ENCODE measurements around the gene PLXDC1. TPM values are rescaled to one million over a fixed set of nuclear protein-coding genes. Genes with fewer than 3 reads are reported as not detected.

The PLXDC1 gene
- total and polyA plus RNA-seq, 2 experiments from 2014 or later, result 0.28 to 0.91 TPM

DNA sequence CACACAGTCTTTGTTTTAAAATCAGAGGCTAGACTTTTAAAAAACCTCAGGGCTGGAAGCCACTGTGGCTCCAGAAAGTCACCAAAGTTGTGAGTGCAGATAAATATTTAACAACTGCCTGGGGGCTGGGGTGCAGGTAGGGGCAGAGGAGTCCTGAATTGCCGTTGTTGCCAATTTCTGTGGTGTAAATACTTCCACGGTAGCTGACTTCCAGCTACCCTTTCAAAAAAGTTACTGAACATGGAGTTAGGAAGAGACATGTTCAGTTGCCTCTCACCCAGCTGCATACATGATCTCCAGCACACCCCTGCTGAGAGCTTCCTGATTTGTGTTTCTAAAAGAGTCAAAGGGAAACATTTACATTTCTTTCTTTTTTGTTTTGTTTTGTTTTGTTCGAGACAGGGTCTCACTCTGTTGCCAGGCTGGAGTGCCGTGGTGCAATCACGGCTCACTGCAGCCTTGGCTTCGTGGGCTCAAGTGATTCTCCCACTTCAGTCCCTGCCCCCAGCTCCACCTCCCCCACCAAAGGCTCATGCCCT, 58.7 kb downstream of the PLXDC1 start:
- Histone ChIP-seq H3K27ac (ENCODE audit: low read depth) (no peak overlapping the region), H3K4me3 (no peak overlapping the region), H3F3A (replicated peaks; ENCODE audit: low read depth) (no peaks in the 10 kb centered on the region), H3K4me1 (ENCODE audit: insufficient read depth) (no peaks in the 10 kb centered on the region), H2AFZ (no peak overlapping the region), H3K9me2 (ENCODE audit: insufficient read depth) (no peaks in the 10 kb centered on the region), H3K79me2 (replicated peaks; ENCODE audit: insufficient read depth) (no peaks in the 10 kb centered on the region), H3K36me3 (ENCODE audit: insufficient read depth) (no peaks in the 10 kb centered on the region), H3K27me3 (ENCODE audit: insufficient read depth) (no peaks in the 10 kb centered on the region), H3K4me2 (no peak overlapping the region), H4K20me1 (replicated peaks; ENCODE audit: insufficient read depth) (no peaks in the 10 kb centered on the region)
- Mint-ChIP-seq H3K27me3 (ENCODE audit: insufficient read depth, low read depth, poor library complexity) (no peaks in the 10 kb centered on the region), H3K4me3 (no peak overlapping the region), H3K4me1 (peaks cover 21% of the 10 kb centered on the region), H3K27ac (0 out of 2 replicates have a peak overlapping the region, but pooled peaks have one; percentile 48), H3K36me3 (ENCODE audit: low read depth) (no peaks in the 10 kb centered on the region), H3K9me3 (no peaks in the 10 kb centered on the region; the same call in 2 of the 3 replicates)
- TF ChIP-seq, protein P1, sequence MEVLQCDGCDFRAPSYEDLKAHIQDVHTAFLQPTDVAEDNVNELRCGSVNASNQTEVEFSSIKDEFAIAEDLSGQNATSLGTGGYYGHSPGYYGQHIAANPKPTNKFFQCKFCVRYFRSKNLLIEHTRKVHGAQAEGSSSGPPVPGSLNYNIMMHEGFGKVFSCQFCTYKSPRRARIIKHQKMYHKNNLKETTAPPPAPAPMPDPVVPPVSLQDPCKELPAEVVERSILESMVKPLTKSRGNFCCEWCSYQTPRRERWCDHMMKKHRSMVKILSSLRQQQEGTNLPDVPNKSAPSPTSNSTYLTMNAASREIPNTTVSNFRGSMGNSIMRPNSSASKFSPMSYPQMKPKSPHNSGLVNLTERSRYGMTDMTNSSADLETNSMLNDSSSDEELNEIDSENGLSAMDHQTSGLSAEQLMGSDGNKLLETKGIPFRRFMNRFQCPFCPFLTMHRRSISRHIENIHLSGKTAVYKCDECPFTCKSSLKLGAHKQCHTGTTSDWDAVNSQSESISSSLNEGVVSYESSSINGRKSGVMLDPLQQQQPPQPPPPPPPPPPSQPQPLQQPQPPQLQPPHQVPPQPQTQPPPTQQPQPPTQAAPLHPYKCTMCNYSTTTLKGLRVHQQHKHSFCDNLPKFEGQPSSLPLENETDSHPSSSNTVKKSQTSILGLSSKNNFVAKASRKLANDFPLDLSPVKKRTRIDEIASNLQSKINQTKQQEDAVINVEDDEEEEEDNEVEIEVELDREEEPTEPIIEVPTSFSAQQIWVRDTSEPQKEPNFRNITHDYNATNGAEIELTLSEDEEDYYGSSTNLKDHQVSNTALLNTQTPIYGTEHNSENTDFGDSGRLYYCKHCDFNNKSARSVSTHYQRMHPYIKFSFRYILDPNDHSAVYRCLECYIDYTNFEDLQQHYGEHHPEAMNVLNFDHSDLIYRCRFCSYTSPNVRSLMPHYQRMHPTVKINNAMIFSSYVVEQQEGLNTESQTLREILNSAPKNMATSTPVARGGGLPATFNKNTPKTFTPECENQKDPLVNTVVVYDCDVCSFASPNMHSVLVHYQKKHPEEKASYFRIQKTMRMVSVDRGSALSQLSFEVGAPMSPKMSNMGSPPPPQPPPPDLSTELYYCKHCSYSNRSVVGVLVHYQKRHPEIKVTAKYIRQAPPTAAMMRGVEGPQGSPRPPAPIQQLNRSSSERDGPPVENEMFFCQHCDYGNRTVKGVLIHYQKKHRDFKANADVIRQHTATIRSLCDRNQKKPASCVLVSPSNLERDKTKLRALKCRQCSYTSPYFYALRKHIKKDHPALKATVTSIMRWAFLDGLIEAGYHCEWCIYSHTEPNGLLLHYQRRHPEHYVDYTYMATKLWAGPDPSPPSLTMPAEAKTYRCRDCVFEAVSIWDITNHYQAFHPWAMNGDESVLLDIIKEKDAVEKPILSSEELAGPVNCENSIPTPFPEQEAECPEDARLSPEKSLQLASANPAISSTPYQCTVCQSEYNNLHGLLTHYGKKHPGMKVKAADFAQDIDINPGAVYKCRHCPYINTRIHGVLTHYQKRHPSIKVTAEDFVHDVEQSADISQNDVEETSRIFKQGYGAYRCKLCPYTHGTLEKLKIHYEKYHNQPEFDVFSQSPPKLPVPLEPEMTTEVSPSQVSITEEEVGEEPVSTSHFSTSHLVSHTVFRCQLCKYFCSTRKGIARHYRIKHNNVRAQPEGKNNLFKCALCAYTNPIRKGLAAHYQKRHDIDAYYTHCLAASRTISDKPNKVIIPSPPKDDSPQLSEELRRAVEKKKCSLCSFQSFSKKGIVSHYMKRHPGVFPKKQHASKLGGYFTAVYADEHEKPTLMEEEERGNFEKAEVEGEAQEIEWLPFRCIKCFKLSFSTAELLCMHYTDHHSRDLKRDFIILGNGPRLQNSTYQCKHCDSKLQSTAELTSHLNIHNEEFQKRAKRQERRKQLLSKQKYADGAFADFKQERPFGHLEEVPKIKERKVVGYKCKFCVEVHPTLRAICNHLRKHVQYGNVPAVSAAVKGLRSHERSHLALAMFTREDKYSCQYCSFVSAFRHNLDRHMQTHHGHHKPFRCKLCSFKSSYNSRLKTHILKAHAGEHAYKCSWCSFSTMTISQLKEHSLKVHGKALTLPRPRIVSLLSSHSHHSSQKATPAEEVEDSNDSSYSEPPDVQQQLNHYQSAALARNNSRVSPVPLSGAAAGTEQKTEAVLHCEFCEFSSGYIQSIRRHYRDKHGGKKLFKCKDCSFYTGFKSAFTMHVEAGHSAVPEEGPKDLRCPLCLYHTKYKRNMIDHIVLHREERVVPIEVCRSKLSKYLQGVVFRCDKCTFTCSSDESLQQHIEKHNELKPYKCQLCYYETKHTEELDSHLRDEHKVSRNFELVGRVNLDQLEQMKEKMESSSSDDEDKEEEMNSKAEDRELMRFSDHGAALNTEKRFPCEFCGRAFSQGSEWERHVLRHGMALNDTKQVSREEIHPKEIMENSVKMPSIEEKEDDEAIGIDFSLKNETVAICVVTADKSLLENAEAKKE (CRISPR knock-in tag; IDR thresholded peaks at IDR 0.05), result no peak
- TF ChIP-seq STAT1 (IDR thresholded peaks at IDR 0.05; ENCODE audit: unreplicated experiment) (no peak), EZH2 (IDR thresholded peaks at IDR 0.05; ENCODE audit: low read depth, unreplicated experiment) (no peak)
- no peak for DNase-seq (ENCODE audit: low spot score)
- no peak for ATAC-seq

DNA sequence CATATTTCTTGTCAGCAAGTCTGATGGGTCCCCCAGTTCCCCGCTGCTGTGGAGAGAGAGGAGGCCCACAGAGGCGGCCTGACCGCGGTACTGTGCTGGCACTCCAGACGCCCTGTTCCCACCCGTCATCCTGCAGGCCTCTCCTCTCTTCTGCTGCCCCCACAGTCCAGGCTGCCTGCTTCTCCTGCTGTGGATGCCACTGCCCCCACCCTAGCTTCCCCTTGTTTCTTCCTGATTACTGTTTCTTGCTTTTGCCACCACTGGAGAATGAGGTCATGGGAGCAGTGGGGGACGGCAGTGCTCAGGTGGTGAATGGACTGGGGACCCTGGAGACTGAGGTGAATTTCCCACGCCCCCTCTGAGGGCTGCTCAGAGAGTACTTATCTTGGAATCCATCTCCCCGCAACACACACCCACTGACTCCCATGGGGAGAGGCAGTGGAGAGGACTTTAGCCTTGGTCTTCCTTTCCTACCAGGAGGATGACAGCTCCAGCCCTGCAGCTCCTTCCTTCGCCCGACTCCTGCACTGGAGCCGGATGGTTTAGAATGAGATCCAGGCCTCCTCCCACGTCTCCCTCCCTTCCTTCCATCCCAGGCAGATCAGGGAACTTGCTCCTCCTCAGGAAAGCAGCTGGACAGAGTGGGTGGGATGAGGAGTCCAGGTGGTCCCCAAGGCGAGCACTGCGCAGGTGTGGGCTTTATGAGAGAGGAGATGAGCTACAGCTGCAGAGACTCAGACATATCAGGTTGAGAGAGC, 60.4 kb downstream of the PLXDC1 start:
- Mint-ChIP-seq H3K27me3 (ENCODE audit: insufficient read depth, low read depth, poor library complexity) (peaks cover 6% of the 10 kb centered on the region), H3K9me3 (no peaks in the 10 kb centered on the region; the same call in 2 of the 3 replicates), H3K36me3 (ENCODE audit: low read depth) (no peaks in the 10 kb centered on the region), H3K4me3 (no peak overlapping the region), H3K4me1 (peaks cover 21% of the 10 kb centered on the region), H3K27ac (no peak overlapping the region)
- H3K27me3 ChIP-seq (ENCODE audit: insufficient read depth), result no peaks in the 10 kb centered on the region
- H4K20me1 ChIP-seq (replicated peaks; ENCODE audit: insufficient read depth), result no peaks in the 10 kb centered on the region
- no peaks in the 10 kb centered on the region for H3K4me1 ChIP-seq (ENCODE audit: insufficient read depth)
- no peaks in the 10 kb centered on the region for H3K9me2 ChIP-seq (ENCODE audit: insufficient read depth)
- no peak overlapping the region for H3K4me3 ChIP-seq
- no peaks in the 10 kb centered on the region for H3K36me3 ChIP-seq (ENCODE audit: insufficient read depth)
- H3K4me2 ChIP-seq, result no peak overlapping the region
- no peak for ATAC-seq
- no peaks in the 10 kb centered on the region for H3K79me2 ChIP-seq (replicated peaks; ENCODE audit: insufficient read depth)
- H2AFZ ChIP-seq, result no peak overlapping the region
- no peak overlapping the region for H3K27ac ChIP-seq (ENCODE audit: low read depth)
- H3F3A ChIP-seq (replicated peaks; ENCODE audit: low read depth), result no peaks in the 10 kb centered on the region
- no peak for DNase-seq (ENCODE audit: low spot score)
- no peak for TF ChIP-seq EZH2phosphoT487 (IDR thresholded peaks at IDR 0.05; ENCODE audit: unreplicated experiment)
- TF ChIP-seq STAT1 (IDR thresholded peaks at IDR 0.05; ENCODE audit: unreplicated experiment), result no peak
- TF ChIP-seq, protein P2, sequence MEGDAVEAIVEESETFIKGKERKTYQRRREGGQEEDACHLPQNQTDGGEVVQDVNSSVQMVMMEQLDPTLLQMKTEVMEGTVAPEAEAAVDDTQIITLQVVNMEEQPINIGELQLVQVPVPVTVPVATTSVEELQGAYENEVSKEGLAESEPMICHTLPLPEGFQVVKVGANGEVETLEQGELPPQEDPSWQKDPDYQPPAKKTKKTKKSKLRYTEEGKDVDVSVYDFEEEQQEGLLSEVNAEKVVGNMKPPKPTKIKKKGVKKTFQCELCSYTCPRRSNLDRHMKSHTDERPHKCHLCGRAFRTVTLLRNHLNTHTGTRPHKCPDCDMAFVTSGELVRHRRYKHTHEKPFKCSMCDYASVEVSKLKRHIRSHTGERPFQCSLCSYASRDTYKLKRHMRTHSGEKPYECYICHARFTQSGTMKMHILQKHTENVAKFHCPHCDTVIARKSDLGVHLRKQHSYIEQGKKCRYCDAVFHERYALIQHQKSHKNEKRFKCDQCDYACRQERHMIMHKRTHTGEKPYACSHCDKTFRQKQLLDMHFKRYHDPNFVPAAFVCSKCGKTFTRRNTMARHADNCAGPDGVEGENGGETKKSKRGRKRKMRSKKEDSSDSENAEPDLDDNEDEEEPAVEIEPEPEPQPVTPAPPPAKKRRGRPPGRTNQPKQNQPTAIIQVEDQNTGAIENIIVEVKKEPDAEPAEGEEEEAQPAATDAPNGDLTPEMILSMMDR (conservative IDR thresholded peaks at IDR 0.05; ENCODE audit: low read depth in 2 of 2), result no peak
- TF ChIP-seq, protein P3, sequence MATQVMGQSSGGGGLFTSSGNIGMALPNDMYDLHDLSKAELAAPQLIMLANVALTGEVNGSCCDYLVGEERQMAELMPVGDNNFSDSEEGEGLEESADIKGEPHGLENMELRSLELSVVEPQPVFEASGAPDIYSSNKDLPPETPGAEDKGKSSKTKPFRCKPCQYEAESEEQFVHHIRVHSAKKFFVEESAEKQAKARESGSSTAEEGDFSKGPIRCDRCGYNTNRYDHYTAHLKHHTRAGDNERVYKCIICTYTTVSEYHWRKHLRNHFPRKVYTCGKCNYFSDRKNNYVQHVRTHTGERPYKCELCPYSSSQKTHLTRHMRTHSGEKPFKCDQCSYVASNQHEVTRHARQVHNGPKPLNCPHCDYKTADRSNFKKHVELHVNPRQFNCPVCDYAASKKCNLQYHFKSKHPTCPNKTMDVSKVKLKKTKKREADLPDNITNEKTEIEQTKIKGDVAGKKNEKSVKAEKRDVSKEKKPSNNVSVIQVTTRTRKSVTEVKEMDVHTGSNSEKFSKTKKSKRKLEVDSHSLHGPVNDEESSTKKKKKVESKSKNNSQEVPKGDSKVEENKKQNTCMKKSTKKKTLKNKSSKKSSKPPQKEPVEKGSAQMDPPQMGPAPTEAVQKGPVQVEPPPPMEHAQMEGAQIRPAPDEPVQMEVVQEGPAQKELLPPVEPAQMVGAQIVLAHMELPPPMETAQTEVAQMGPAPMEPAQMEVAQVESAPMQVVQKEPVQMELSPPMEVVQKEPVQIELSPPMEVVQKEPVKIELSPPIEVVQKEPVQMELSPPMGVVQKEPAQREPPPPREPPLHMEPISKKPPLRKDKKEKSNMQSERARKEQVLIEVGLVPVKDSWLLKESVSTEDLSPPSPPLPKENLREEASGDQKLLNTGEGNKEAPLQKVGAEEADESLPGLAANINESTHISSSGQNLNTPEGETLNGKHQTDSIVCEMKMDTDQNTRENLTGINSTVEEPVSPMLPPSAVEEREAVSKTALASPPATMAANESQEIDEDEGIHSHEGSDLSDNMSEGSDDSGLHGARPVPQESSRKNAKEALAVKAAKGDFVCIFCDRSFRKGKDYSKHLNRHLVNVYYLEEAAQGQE (IDR thresholded peaks at IDR 0.05; ENCODE audit: unreplicated experiment), result no peak
- TF ChIP-seq CREB1 (CRISPR knock-in tag; IDR thresholded peaks at IDR 0.05; ENCODE audit: low read depth), result no peak
- TF ChIP-seq ZNF114 (CRISPR knock-in tag; IDR thresholded peaks at IDR 0.05), result no peak
- no peak for TF ChIP-seq ZNF331 (CRISPR knock-in tag; IDR thresholded peaks at IDR 0.05; ENCODE audit: low read depth)
